GM19035 (cell line): ENCODE data around the gene KISS1.
"Not testable (repeated sequence)": the region's sequence is repeated elsewhere in the genome, so short reads cannot be mapped to it uniquely, and the experiment has no call there.

Experiments
- ATAC-seq: cut with Tn5 transposase; IDR thresholded peaks from one replicate; pipeline ENCODE4 v1.9.1; 2021; ENCODE audit not compliant: unreplicated experiment

The KISS1 gene

GRCh38 chr1:204196068-204196795 is at the start of gene KISS1:
Gene KISS1, minus strand, starts transcription at chr1:204196491. Its CDS starts 3,615 bp downstream, at chr1:204192876.
- no peak for ATAC-seq

GRCh38 chr1:204242920-204243319 is 46.6 kb upstream of the KISS1 start:
- ATAC-seq: no peak

GRCh38 chr1:204241914-204242313 is 45.6 kb upstream of the KISS1 start:
- ATAC-seq: no peak

GRCh38 chr1:204241050-204241449 is 44.8 kb upstream of the KISS1 start:
- ATAC-seq: no peak

- ATAC-seq: no peak
Observed at GRCh38 chr1:204240233-204240632, 43.9 kb upstream of the KISS1 start.

- ATAC-seq: not testable (repeated sequence)
Observed at GRCh38 chr1:204239401-204239800, 43.1 kb upstream of the KISS1 start.

GRCh38 chr1:204238520-204238919 is 42.2 kb upstream of the KISS1 start:
- not testable (repeated sequence) for ATAC-seq

- not testable (repeated sequence) for ATAC-seq
Observed at GRCh38 chr1:204237515-204237914, 41.2 kb upstream of the KISS1 start.

GRCh38 chr1:204232526-204232925 is 36.2 kb upstream of the KISS1 start:
- ATAC-seq: no peak

- no peak for ATAC-seq
Observed at GRCh38 chr1:204230211-204230610, 33.9 kb upstream of the KISS1 start.

- ATAC-seq: no peak
Observed at GRCh38 chr1:204228896-204229295, 32.6 kb upstream of the KISS1 start.

GRCh38 chr1:204227996-204228785 is 31.9 kb upstream of the KISS1 start:
- ATAC-seq: no peak

- no peak for ATAC-seq
Observed at GRCh38 chr1:204227351-204227750, 31.1 kb upstream of the KISS1 start.

- no peak for ATAC-seq
Observed at GRCh38 chr1:204225841-204226735, 29.8 kb upstream of the KISS1 start.

- no peak for ATAC-seq
Observed at GRCh38 chr1:204224655-204225054, 28.4 kb upstream of the KISS1 start.

- ATAC-seq: no peak
Observed at GRCh38 chr1:204223129-204223860, 27.0 kb upstream of the KISS1 start.

GRCh38 chr1:204222764-204223055 is 26.4 kb upstream of the KISS1 start:
- ATAC-seq: no peak

- ATAC-seq: no peak
Observed at GRCh38 chr1:204222006-204222763, 25.9 kb upstream of the KISS1 start.

- no peak for ATAC-seq
Observed at GRCh38 chr1:204221271-204221670, 25.0 kb upstream of the KISS1 start.

- no peak for ATAC-seq
Observed at GRCh38 chr1:204219971-204220616, 23.8 kb upstream of the KISS1 start.
